HEK293 (cell line): ENCODE data around the gene CDK2AP2.

Experiments
- CTCF ChIA-PET: fragments of 350-600 bp; formaldehyde crosslinking; extraction: SDS; loops from one replicate; lab custom pipeline; 2021; ENCODE audit warnings: antibody characterized with exemption; lab: Yijun Ruan, JAX
- POLR2A ChIA-PET: fragments of 300-600 bp; formaldehyde crosslinking; extraction: SDS; loops from one replicate; lab custom pipeline; 2020; ENCODE audit warnings: antibody characterized with exemption, inconsistent platforms; lab: Yijun Ruan, JAX
- H3K27ac ChIP-seq: fragments of 200-500 bp; sonication (Bioruptor generic); 2 replicates; pipeline ENCODE4 v1.5.1; 2014; ENCODE audit warnings: low read depth, low read length, control low read depth, inconsistent platforms; ENCODE audit errors: extremely low read depth
- H3K36me3 ChIP-seq, 2 experiments: fragments of 200-500 bp in 1 of 2; sonication (Bioruptor generic) in 1 of 2; 1 replicate in 1 of 2; 2 replicates in 1 of 2; pipeline ENCODE4 v1.5.1; 2014 to 2017; ENCODE audit warnings: inconsistent platforms in 2 of 2, low read length in 2 of 2; ENCODE audit not compliant: control insufficient read depth in 2 of 2, insufficient read depth in 1 of 2
- H3K4me1 ChIP-seq: fragments of 200-500 bp; sonication (Bioruptor generic); 2 replicates; pipeline ENCODE4 v1.5.1; 2014; ENCODE audit warnings: mild to moderate bottlenecking, low read length, inconsistent platforms; ENCODE audit not compliant: control insufficient read depth, insufficient read depth
- H3K4me3 ChIP-seq: 2 replicates; pipeline ENCODE4 v1.5.1; 2011; ENCODE audit warnings: low read depth, mild to moderate bottlenecking, control low read depth, low read length, moderate library complexity
- H3K9me3 ChIP-seq: fragments of 200-500 bp; sonication (Bioruptor generic); 2 replicates; pipeline ENCODE4 v1.5.1; 2014; ENCODE audit warnings: low read depth, low read length, inconsistent platforms; ENCODE audit not compliant: control insufficient read depth, insufficient read depth
- BCL11A ChIP-seq: fragments of 450-650 bp; formaldehyde crosslinking; IDR thresholded peaks from 2 replicates; pipeline ENCODE4 v1.5.1; 2016; ENCODE audit warnings: low read depth, missing biosample characterization, missing genetic modification characterization
- KLF17 ChIP-seq: fragments of 450-650 bp; formaldehyde crosslinking; IDR thresholded peaks from 2 replicates; pipeline ENCODE4 v1.5.1; 2016; ENCODE audit warnings: missing biosample characterization, missing genetic modification characterization
- REPIN1 ChIP-seq: fragments of 450-650 bp; formaldehyde crosslinking; IDR thresholded peaks from 2 replicates; pipeline ENCODE4 v1.5.1; 2017; ENCODE audit warnings: missing biosample characterization, missing genetic modification characterization, low read depth
- SP3 ChIP-seq: fragments of 450-650 bp; formaldehyde crosslinking; IDR thresholded peaks from 2 replicates; pipeline ENCODE4 v1.5.1; 2016; ENCODE audit warnings: missing biosample characterization, missing genetic modification characterization
- TCF7L2 ChIP-seq: IDR thresholded peaks from 2 replicates; pipeline ENCODE4 v1.6.1; 2011; ENCODE audit warnings: low read depth, mild to moderate bottlenecking, inconsistent platforms, low read length, moderate library complexity, borderline replicate concordance
- YY2 ChIP-seq: fragments of 450-650 bp; formaldehyde crosslinking; IDR thresholded peaks from 2 replicates; pipeline ENCODE4 v1.5.1; 2016; ENCODE audit warnings: missing biosample characterization, missing genetic modification characterization
- ZFHX2 ChIP-seq: fragments of 450-650 bp; formaldehyde crosslinking; conservative IDR thresholded peaks from 2 replicates; pipeline ENCODE4 v1.5.1; 2016; ENCODE audit warnings: missing biosample characterization, missing genetic modification characterization
- ZNF138 ChIP-seq: fragments of 450-650 bp; formaldehyde crosslinking; IDR thresholded peaks from 2 replicates; pipeline ENCODE4 v1.5.1; 2016; ENCODE audit warnings: missing biosample characterization, missing genetic modification characterization, borderline replicate concordance
- ZNF155 ChIP-seq: fragments of 450-650 bp; formaldehyde crosslinking; IDR thresholded peaks from 2 replicates; pipeline ENCODE4 v1.5.1; 2016; ENCODE audit warnings: missing biosample characterization, missing genetic modification characterization
- ZNF19 ChIP-seq: fragments of 450-650 bp; formaldehyde crosslinking; IDR thresholded peaks from 2 replicates; pipeline ENCODE4; 2016; ENCODE audit warnings: missing biosample characterization, missing genetic modification characterization, low read depth
- ZNF302 ChIP-seq: fragments of 450-650 bp; formaldehyde crosslinking; IDR thresholded peaks from 2 replicates; pipeline ENCODE4 v1.5.1; 2016; ENCODE audit warnings: missing biosample characterization, missing genetic modification characterization, low read depth
- ZNF335 ChIP-seq: fragments of 450-650 bp; formaldehyde crosslinking; conservative IDR thresholded peaks from 2 replicates; pipeline ENCODE4 v1.5.1; 2016; ENCODE audit warnings: missing biosample characterization, missing genetic modification characterization
- ZNF366 ChIP-seq: fragments of 450-650 bp; formaldehyde crosslinking; conservative IDR thresholded peaks from 2 replicates; pipeline ENCODE4 v1.5.1; 2016; ENCODE audit warnings: missing biosample characterization, missing genetic modification characterization
- ZNF398 ChIP-seq: fragments of 450-650 bp; formaldehyde crosslinking; IDR thresholded peaks from 2 replicates; pipeline ENCODE4 v1.5.1; 2017; ENCODE audit warnings: missing biosample characterization, missing genetic modification characterization
- ZNF449 ChIP-seq: fragments of 450-650 bp; formaldehyde crosslinking; IDR thresholded peaks from 2 replicates; pipeline ENCODE4 v1.5.1; 2017; ENCODE audit warnings: missing biosample characterization, mild to moderate bottlenecking, missing genetic modification characterization, moderate library complexity
- ZNF548 ChIP-seq: fragments of 450-650 bp; formaldehyde crosslinking; IDR thresholded peaks from 2 replicates; pipeline ENCODE4 v1.5.1; 2016; ENCODE audit warnings: missing biosample characterization, missing genetic modification characterization
- ZNF555 ChIP-seq: fragments of 450-650 bp; formaldehyde crosslinking; conservative IDR thresholded peaks from 2 replicates; pipeline ENCODE4 v1.5.1; 2017; ENCODE audit warnings: missing biosample characterization, mild to moderate bottlenecking, missing genetic modification characterization, inconsistent platforms
- ZNF561 ChIP-seq: fragments of 450-650 bp; IDR thresholded peaks from 2 replicates; pipeline ENCODE4 v1.5.1; 2018; ENCODE audit warnings: missing biosample characterization, missing genetic modification characterization, borderline replicate concordance
- ZNF623 ChIP-seq: fragments of 450-650 bp; formaldehyde crosslinking; IDR thresholded peaks from 2 replicates; pipeline ENCODE4 v1.5.1; 2016; ENCODE audit warnings: missing biosample characterization, missing genetic modification characterization
- ZNF639 ChIP-seq: fragments of 450-650 bp; formaldehyde crosslinking; IDR thresholded peaks from 2 replicates; pipeline ENCODE4 v1.5.1; 2016; ENCODE audit warnings: missing biosample characterization, missing genetic modification characterization
- ZNF658 ChIP-seq: fragments of 450-650 bp; formaldehyde crosslinking; IDR thresholded peaks from 2 replicates; pipeline ENCODE4; 2016; ENCODE audit warnings: missing biosample characterization, missing genetic modification characterization
- TF ChIP-seq, protein P1 (sequence below): fragments of 450-650 bp; formaldehyde crosslinking; IDR thresholded peaks from 2 replicates; pipeline ENCODE4 v1.5.1; 2016; ENCODE audit warnings: missing biosample characterization, missing genetic modification characterization, borderline replicate concordance

The CDK2AP2 gene

DNA sequence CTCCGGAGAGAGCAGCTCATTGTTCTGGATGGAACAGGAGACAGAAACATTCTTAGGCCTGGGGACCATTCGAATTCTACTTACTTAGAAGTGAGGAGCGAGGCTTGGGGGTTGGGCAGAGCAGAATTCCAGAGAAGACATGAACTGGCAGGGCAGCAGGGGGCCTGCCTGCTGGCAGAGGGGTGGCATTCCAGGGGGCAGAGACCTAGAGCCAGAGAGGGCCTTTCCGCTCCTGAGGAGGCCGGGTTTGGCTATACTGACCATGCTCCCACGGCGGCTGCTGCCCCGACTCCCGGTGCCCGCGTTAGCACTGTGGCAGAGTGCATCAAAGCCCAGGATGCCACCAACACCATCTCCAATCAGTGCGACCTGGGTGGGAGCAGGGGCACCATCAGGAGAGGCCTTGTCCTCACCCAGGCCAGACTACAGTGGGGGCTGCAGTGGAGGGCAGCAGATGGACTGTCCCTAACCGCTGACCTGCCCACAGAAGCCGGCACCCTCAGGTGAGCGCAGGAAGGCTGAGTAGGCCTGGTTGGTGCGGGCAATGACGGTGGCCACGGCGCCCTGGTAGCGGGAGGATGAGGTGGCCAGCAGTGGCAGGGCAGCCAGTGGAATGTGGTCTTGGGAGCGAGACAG, 10.2 kb downstream of the CDK2AP2 start (continued):
- TF ChIP-seq TCF7L2 = no peak
- no peak for TF ChIP-seq ZNF561
- no peak for TF ChIP-seq ZNF335
- no peak for TF ChIP-seq BCL11A (tag by site-specific recombination)

GRCh38 chr11:67496113-67496512, 11.8 kb downstream of the CDK2AP2 start:
- TF ChIP-seq ZNF138 (tag by site-specific recombination) = no peak
- no peak for TF ChIP-seq ZNF19 (tag by site-specific recombination)
- no peak for TF ChIP-seq ZNF155 (tag by site-specific recombination)
- no peak for TF ChIP-seq ZNF548
- TF ChIP-seq ZNF449 (tag by site-specific recombination) = no peak
- TF ChIP-seq ZFHX2 (tag by site-specific recombination) = no peak
- no peak for TF ChIP-seq ZNF658
- no peak for TF ChIP-seq ZNF398 (tag by site-specific recombination)
- TF ChIP-seq KLF17 (tag by site-specific recombination) = no peak
- no peak for TF ChIP-seq ZNF623
- no peak for TF ChIP-seq ZNF555
- no peak for TF ChIP-seq ZNF639 (tag by site-specific recombination)
- TF ChIP-seq ZNF366 = no peak
- TF ChIP-seq YY2 (tag by site-specific recombination) = no peak
- TF ChIP-seq REPIN1 (tag by site-specific recombination) = no peak
- TF ChIP-seq SP3 (tag by site-specific recombination) = no peak
- TF ChIP-seq, protein P1, sequence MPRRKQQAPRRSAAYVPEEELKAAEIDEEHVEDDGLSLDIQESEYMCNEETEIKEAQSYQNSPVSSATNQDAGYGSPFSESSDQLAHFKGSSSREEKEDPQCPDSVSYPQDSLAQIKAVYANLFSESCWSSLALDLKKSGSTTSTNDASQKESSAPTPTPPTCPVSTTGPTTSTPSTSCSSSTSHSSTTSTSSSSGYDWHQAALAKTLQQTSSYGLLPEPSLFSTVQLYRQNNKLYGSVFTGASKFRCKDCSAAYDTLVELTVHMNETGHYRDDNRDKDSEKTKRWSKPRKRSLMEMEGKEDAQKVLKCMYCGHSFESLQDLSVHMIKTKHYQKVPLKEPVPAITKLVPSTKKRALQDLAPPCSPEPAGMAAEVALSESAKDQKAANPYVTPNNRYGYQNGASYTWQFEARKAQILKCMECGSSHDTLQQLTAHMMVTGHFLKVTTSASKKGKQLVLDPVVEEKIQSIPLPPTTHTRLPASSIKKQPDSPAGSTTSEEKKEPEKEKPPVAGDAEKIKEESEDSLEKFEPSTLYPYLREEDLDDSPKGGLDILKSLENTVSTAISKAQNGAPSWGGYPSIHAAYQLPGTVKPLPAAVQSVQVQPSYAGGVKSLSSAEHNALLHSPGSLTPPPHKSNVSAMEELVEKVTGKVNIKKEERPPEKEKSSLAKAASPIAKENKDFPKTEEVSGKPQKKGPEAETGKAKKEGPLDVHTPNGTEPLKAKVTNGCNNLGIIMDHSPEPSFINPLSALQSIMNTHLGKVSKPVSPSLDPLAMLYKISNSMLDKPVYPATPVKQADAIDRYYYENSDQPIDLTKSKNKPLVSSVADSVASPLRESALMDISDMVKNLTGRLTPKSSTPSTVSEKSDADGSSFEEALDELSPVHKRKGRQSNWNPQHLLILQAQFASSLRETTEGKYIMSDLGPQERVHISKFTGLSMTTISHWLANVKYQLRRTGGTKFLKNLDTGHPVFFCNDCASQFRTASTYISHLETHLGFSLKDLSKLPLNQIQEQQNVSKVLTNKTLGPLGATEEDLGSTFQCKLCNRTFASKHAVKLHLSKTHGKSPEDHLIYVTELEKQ (tag by site-specific recombination) = no peak
- no peak for TF ChIP-seq ZNF302 (tag by site-specific recombination)
- peaks cover 0 to 81% of the 10 kb centered on the region in 2 experiments; a peak in 1 of 3 replicates for H3K36me3 ChIP-seq
- H3K4me1 ChIP-seq = no peaks in the 10 kb centered on the region
- ChIA-PET CTCF (no interaction called here), POLR2A (no interaction called here)
- no peak overlapping the region for H3K27ac ChIP-seq
- H3K4me3 ChIP-seq = no peak overlapping the region
- no peaks in the 10 kb centered on the region for H3K9me3 ChIP-seq
